Measurements from ENCODE around the gene CHD9NB.

- TF ChIP-seq POLR2AphosphoS5 (IDR thresholded peaks at IDR 0.05; ENCODE audit: low read depth, low read length) (no peak), SIN3A (IDR thresholded peaks at IDR 0.05; ENCODE audit: borderline replicate concordance, insufficient read depth, low read depth, low read length) (no peak), CTCF (IDR thresholded peaks at IDR 0.05) (no peak), TCF7L2 (IDR thresholded peaks at IDR 0.05; ENCODE audit: low read depth, low read length) (no peak), REST (IDR thresholded peaks at IDR 0.05; ENCODE audit: insufficient read depth in 1 of 2, low read depth in 2 of 2, low read length in 1 of 2) (no peak)
These were observed 11.2 kb downstream of the CHD9NB start for GRCh38 chr16:53041320-53042051.
